Smooth muscle cell (in vitro differentiated cells): Measurements from ENCODE around the gene CADM1. TPM values are rescaled to one million over a fixed set of nuclear protein-coding genes. Genes with fewer than 3 reads are reported as not detected.

ENCODE experiments used
- DNase-seq: peaks from one replicate; lab custom pipeline; 2025; ENCODE audit not compliant: unreplicated experiment; lab: John Stamatoyannopoulos, UW
- H2AFZ ChIP-seq: fragments of 200-600 bp; sonication (generic); 2 replicates; pipeline ENCODE4 v1.6.0; 2016; ENCODE audit warnings: antibody characterized with exemption, low read depth, mild to moderate bottlenecking
- H3F3A ChIP-seq: fragments of 200-600 bp; sonication (generic); 2 replicates; pipeline ENCODE4 v1.6.0; 2017; ENCODE audit warnings: antibody characterized with exemption, low read depth
- H3K27ac ChIP-seq: fragments of 200-600 bp; sonication (generic); 2 replicates; pipeline ENCODE4 v1.5.1; 2016; ENCODE audit warnings: low read depth, mild to moderate bottlenecking
- H3K27me3 ChIP-seq: fragments of 200-600 bp; sonication (generic); 2 replicates; pipeline ENCODE4 v1.6.1; 2016; ENCODE audit warnings: low read depth, mild to moderate bottlenecking
- H3K36me3 ChIP-seq: fragments of 200-600 bp; sonication (generic); 2 replicates; pipeline ENCODE4 v1.5.1; 2016; ENCODE audit warnings: low read depth
- H3K4me1 ChIP-seq: fragments of 200-600 bp; sonication (generic); 2 replicates; pipeline ENCODE4 v1.5.1; 2016; ENCODE audit warnings: low read depth
- H3K4me2 ChIP-seq: fragments of 200-600 bp; sonication (generic); 2 replicates; pipeline ENCODE4 v1.6.0; 2016; ENCODE audit warnings: mild to moderate bottlenecking
- H3K4me3 ChIP-seq: fragments of 200-600 bp; sonication (generic); 2 replicates; pipeline ENCODE4 v1.5.1; 2016; ENCODE audit warnings: mild to moderate bottlenecking
- H3K79me2 ChIP-seq: fragments of 200-600 bp; sonication (generic); 2 replicates; pipeline ENCODE4 v1.6.0; 2016; ENCODE audit warnings: low read depth, mild to moderate bottlenecking
- H3K9ac ChIP-seq: fragments of 200-600 bp; sonication (generic); 2 replicates; pipeline ENCODE4 v1.6.0; 2016; ENCODE audit warnings: low read depth
- H3K9me3 ChIP-seq: fragments of 200-600 bp; sonication (generic); replicated peaks from 2 replicates; pipeline ENCODE4 v1.5.1; 2016; ENCODE audit warnings: low read depth
- H4K20me1 ChIP-seq: fragments of 200-600 bp; sonication (generic); 2 replicates; pipeline ENCODE4 v1.6.0; 2016; ENCODE audit warnings: low read depth
- WGBS: methylation state at CpG from one replicate; pipeline ENCODE4 v1.1.7; 2016; ENCODE audit warnings: low lambda C conversion rate; 5-methylcytosine and 5-hydroxymethylcytosine counted together
- polyA plus RNA-seq: library from polyadenylated mRNA; unstranded; fragments of >200 nt; fragmentation: Nextera tagmentation; extraction: Ambion mirVana; gene quantifications from 2 replicates; pipeline ENCODE4 v1.2.1, GENCODE V29; 2016
- total RNA-seq: library from RNA; depleted of rRNA; stranded (reverse); fragments of >200 nt; gene quantifications from 2 replicates; pipeline ENCODE4 v1.2.3, GENCODE V29; 2014
- TF ChIP-seq, protein P1 (sequence below): fragments of 200-600 bp; sonication (generic); IDR thresholded peaks from 2 replicates; pipeline ENCODE4 v1.5.1; 2017; ENCODE audit warnings: borderline replicate concordance, mild to moderate bottlenecking, antibody characterized with exemption; ENCODE audit not compliant: insufficient read depth, poor library complexity, severe bottlenecking

Gene CADM1
- total and polyA plus RNA-seq, 2 experiments from 2014 or later, result 158 to 167 TPM

DNA sequence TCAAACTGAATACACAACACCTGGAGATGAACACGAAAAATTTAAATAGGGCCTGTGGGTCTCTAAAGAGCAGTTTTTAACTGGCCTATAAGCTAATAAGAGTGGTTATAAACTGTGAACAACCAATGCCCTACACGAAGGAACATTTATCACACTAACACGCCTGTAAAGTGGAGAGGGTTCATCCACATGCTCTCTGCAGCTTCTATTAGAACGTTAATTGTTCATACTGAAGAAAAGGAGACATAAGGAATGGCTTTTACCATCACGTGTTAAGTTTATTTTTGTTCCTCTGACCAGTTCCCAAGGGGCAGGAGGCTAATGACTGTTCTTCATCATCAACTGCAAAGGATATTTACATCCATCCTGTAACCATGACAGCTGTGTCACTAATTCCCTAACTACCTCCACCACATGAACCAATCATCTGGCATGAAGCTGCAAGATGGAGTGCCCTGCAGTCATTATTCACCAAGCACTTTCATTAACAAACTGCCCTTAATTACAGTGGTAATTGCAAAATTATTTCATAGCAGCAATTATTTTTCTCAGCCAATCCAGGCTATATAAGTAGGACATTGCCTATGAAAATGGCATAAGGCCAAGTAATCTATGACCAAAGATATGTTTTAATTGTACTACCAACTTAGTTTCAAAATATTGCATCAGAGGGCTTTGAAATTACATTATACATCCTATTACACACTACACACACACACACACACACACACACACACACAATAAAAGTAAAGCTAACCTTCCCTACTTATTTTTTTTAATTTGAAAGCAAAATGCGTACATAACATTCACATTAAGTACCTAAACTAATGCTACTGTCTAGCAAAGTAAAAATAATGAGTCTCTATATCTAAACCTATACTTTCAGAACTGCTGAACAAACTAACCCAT, 186.7 kb downstream of the CADM1 start:
- H3K4me3 ChIP-seq, result no peak overlapping the region
- no peaks in the 10 kb centered on the region for H3K9me3 ChIP-seq
- H2AFZ ChIP-seq, result no peak overlapping the region
- no peak overlapping the region for H3K27ac ChIP-seq
- no peaks in the 10 kb centered on the region for H3F3A ChIP-seq
- H3K4me1 ChIP-seq, result peaks cover 14% of the 10 kb centered on the region
- 92% methylated on average over 6 of the region's 6 CpGs for WGBS
- H4K20me1 ChIP-seq, result no peaks in the 10 kb centered on the region
- H3K9ac ChIP-seq, result no peak overlapping the region
- TF ChIP-seq, protein P1, sequence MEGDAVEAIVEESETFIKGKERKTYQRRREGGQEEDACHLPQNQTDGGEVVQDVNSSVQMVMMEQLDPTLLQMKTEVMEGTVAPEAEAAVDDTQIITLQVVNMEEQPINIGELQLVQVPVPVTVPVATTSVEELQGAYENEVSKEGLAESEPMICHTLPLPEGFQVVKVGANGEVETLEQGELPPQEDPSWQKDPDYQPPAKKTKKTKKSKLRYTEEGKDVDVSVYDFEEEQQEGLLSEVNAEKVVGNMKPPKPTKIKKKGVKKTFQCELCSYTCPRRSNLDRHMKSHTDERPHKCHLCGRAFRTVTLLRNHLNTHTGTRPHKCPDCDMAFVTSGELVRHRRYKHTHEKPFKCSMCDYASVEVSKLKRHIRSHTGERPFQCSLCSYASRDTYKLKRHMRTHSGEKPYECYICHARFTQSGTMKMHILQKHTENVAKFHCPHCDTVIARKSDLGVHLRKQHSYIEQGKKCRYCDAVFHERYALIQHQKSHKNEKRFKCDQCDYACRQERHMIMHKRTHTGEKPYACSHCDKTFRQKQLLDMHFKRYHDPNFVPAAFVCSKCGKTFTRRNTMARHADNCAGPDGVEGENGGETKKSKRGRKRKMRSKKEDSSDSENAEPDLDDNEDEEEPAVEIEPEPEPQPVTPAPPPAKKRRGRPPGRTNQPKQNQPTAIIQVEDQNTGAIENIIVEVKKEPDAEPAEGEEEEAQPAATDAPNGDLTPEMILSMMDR, result no peak
- H3K36me3 ChIP-seq, result no peaks in the 10 kb centered on the region
- H3K27me3 ChIP-seq, result no peaks in the 10 kb centered on the region
- DNase-seq, result no peak
- no peak overlapping the region for H3K4me2 ChIP-seq
- H3K79me2 ChIP-seq, result peaks cover 6% of the 10 kb centered on the region

GRCh38 chr11:115316696-115317095, 187.5 kb downstream of the CADM1 start:
- H3K79me2 ChIP-seq, result peaks cover 6% of the 10 kb centered on the region
- 65% methylated on average over 5 of the region's 5 CpGs for WGBS

GRCh38 chr11:115314330-115314920, 189.8 kb downstream of the CADM1 start:
- no peak for DNase-seq
- H3K4me1 ChIP-seq, result no peaks in the 10 kb centered on the region
- no peaks in the 10 kb centered on the region for H3K79me2 ChIP-seq
- H4K20me1 ChIP-seq, result peaks cover 11% of the 10 kb centered on the region
- WGBS, result 75% methylated on average over 3 of the region's 3 CpGs
- H3K9me3 ChIP-seq, result no peaks in the 10 kb centered on the region
- no peaks in the 10 kb centered on the region for H3F3A ChIP-seq
- H3K4me3 ChIP-seq, result no peak overlapping the region
- TF ChIP-seq, protein P1, result no peak
- no peak overlapping the region for H3K4me2 ChIP-seq
- no peak overlapping the region for H3K9ac ChIP-seq
- H3K27ac ChIP-seq, result no peak overlapping the region
- no peaks in the 10 kb centered on the region for H3K36me3 ChIP-seq
- H3K27me3 ChIP-seq, result no peaks in the 10 kb centered on the region
- no peak overlapping the region for H2AFZ ChIP-seq

More at GRCh38 chr11:115316696-115317095, 187.5 kb downstream of the CADM1 start:
- H3K9me3 ChIP-seq, result no peaks in the 10 kb centered on the region
- H3K27me3 ChIP-seq, result no peaks in the 10 kb centered on the region
- no peak for DNase-seq
- H3K27ac ChIP-seq, result no peak overlapping the region
- H3K4me1 ChIP-seq, result peaks cover 10% of the 10 kb centered on the region
- no peak overlapping the region for H3K4me3 ChIP-seq
- no peak overlapping the region for H3K4me2 ChIP-seq
- no peaks in the 10 kb centered on the region for H3K36me3 ChIP-seq
- TF ChIP-seq, protein P1, result no peak
- H4K20me1 ChIP-seq, result peaks cover 7% of the 10 kb centered on the region
- H3F3A ChIP-seq, result no peaks in the 10 kb centered on the region
- no peak overlapping the region for H2AFZ ChIP-seq
- no peak overlapping the region for H3K9ac ChIP-seq
